Astrocyte (in vitro differentiated cells and primary cell): Measurements from ENCODE around the gene MPC2. TPM values are rescaled to one million over a fixed set of nuclear protein-coding genes. Genes with fewer than 3 reads are reported as not detected.

Experiments
- DNase-seq: peaks from one replicate; pipeline ENCODE4 v3.0.0-alpha.2; 2010; ENCODE audit warnings: low read depth
- FAIRE-seq: peaks from 2 replicates; lab custom pipeline; 2011; peaks lifted over from hg19 to GRCh38; lab: Jason Lieb, UNC
- H2AFZ ChIP-seq: 2 replicates; pipeline ENCODE4 v1.6.0; 2012; ENCODE audit warnings: low read depth, low read length, inconsistent platforms
- H3K27ac ChIP-seq: 2 replicates; pipeline ENCODE4 v1.5.1; 2011; ENCODE audit warnings: low read depth, low read length, inconsistent platforms
- H3K27me3 ChIP-seq: 2 replicates; pipeline ENCODE4 v1.6.0; 2011; ENCODE audit warnings: low read length, inconsistent platforms; ENCODE audit not compliant: insufficient read depth
- H3K36me3 ChIP-seq: 2 replicates; pipeline ENCODE4 v1.5.1; 2011; ENCODE audit warnings: low read length, inconsistent platforms; ENCODE audit not compliant: insufficient read depth
- H3K4me1 ChIP-seq: 2 replicates; pipeline ENCODE4 v1.5.1; 2011; ENCODE audit warnings: low read length, inconsistent platforms; ENCODE audit not compliant: insufficient read depth
- H3K4me2 ChIP-seq: 2 replicates; pipeline ENCODE4 v1.6.0; 2012; ENCODE audit warnings: low read length, inconsistent platforms
- H3K4me3 ChIP-seq: 2 replicates; pipeline ENCODE4 v1.5.1; 2011; ENCODE audit warnings: low read depth, mild to moderate bottlenecking, low read length, inconsistent platforms; ENCODE audit not compliant: insufficient read depth
- H3K79me2 ChIP-seq: 2 replicates; pipeline ENCODE4 v1.6.0; 2012; ENCODE audit warnings: mild to moderate bottlenecking, low read length, inconsistent platforms; ENCODE audit not compliant: insufficient read depth
- H3K9ac ChIP-seq: 2 replicates; pipeline ENCODE4 v1.6.0; 2012; ENCODE audit warnings: mild to moderate bottlenecking, low read length, inconsistent platforms
- H3K9me3 ChIP-seq: 2 replicates; pipeline ENCODE4 v1.5.1; 2012; ENCODE audit warnings: low read depth, mild to moderate bottlenecking, low read length, inconsistent platforms; ENCODE audit not compliant: insufficient read depth
- H4K20me1 ChIP-seq: 2 replicates; pipeline ENCODE4 v1.6.0; 2012; ENCODE audit warnings: low read length, inconsistent platforms; ENCODE audit not compliant: insufficient read depth
- H3K27ac Mint-ChIP-seq: one replicate; pipeline ENCODE4 v1.8.0; 2021; ENCODE audit warnings: mild to moderate bottlenecking, mixed read lengths; ENCODE audit not compliant: unreplicated experiment
- H3K27me3 Mint-ChIP-seq: one replicate; pipeline ENCODE4 v1.8.0; 2021; ENCODE audit warnings: low read depth, mixed read lengths; ENCODE audit not compliant: unreplicated experiment
- H3K36me3 Mint-ChIP-seq: one replicate; pipeline ENCODE4 v1.8.0; 2021; ENCODE audit warnings: low read depth, mixed read lengths; ENCODE audit not compliant: unreplicated experiment
- H3K4me1 Mint-ChIP-seq: one replicate; pipeline ENCODE4 v1.8.0; 2021; ENCODE audit warnings: low read depth, mixed read lengths; ENCODE audit not compliant: unreplicated experiment
- H3K4me3 Mint-ChIP-seq: one replicate; pipeline ENCODE4 v1.8.0; 2021; ENCODE audit warnings: mild to moderate bottlenecking, moderate library complexity, mixed read lengths; ENCODE audit not compliant: unreplicated experiment
- H3K9me3 Mint-ChIP-seq: one replicate; pipeline ENCODE4 v1.8.0; 2021; ENCODE audit warnings: mild to moderate bottlenecking, mixed read lengths; ENCODE audit not compliant: unreplicated experiment
- CTCF ChIP-seq: IDR thresholded peaks from 2 replicates; pipeline ENCODE4 v1.5.1; 2011; ENCODE audit warnings: low read depth, mild to moderate bottlenecking, inconsistent platforms, low read length, moderate library complexity; ENCODE audit not compliant: insufficient read depth
- EZH2 ChIP-seq: IDR thresholded peaks from 2 replicates; pipeline ENCODE4 v1.6.1; 2012; ENCODE audit warnings: mild to moderate bottlenecking, low read length, inconsistent platforms; ENCODE audit not compliant: insufficient read depth
- total RNA-seq: library from RNA; stranded (reverse); gene quantifications from 2 replicates; pipeline ENCODE4 v1.2.1, GENCODE V29; 2021

MPC2 gene
- total RNA-seq, 1 donor from 2014 or later = 62.3 TPM

- Histone ChIP-seq H3K27me3 (no peaks in the 10 kb centered on the region), H2AFZ (no peak overlapping the region), H3K9me3 (no peaks in the 10 kb centered on the region), H3K79me2 (peaks cover 44% of the 10 kb centered on the region), H3K4me1 (no peaks in the 10 kb centered on the region), H3K9ac (no peak overlapping the region), H3K4me3 (no peak overlapping the region), H3K27ac (no peak overlapping the region), H3K36me3 (no peaks in the 10 kb centered on the region), H3K4me2 (no peak overlapping the region), H4K20me1 (no peaks in the 10 kb centered on the region)
- Mint-ChIP-seq H3K27ac (no peak overlapping the region), H3K27me3 (no peaks in the 10 kb centered on the region), H3K36me3 (no peaks in the 10 kb centered on the region), H3K4me3 (no peak overlapping the region), H3K4me1 (no peaks in the 10 kb centered on the region), H3K9me3 (no peaks in the 10 kb centered on the region)
- FAIRE-seq = no peak
- DNase-seq = no peak
- TF ChIP-seq CTCF (no peak), EZH2 (no peak)
Observed at GRCh38 chr1:167928457-167928852, 8.4 kb downstream of the MPC2 start.

GRCh38 chr1:167927046-167927754, 9.7 kb downstream of the MPC2 start:
- H3K27me3 Mint-ChIP-seq = no peaks in the 10 kb centered on the region

More at GRCh38 chr1:167927046-167927754, 9.7 kb downstream of the MPC2 start:
- Histone ChIP-seq H2AFZ (no peak overlapping the region), H3K9ac (no peak overlapping the region), H3K4me1 (no peaks in the 10 kb centered on the region), H3K4me3 (no peak overlapping the region), H3K27ac (no peak overlapping the region), H3K27me3 (no peaks in the 10 kb centered on the region), H3K79me2 (peaks cover 36% of the 10 kb centered on the region), H3K36me3 (no peaks in the 10 kb centered on the region), H4K20me1 (no peaks in the 10 kb centered on the region), H3K9me3 (no peaks in the 10 kb centered on the region), H3K4me2 (no peak overlapping the region)
- H3K9me3 Mint-ChIP-seq = no peaks in the 10 kb centered on the region
- H3K27ac Mint-ChIP-seq = no peak overlapping the region
- DNase-seq (no peak), FAIRE-seq (no peak)
- no peaks in the 10 kb centered on the region for H3K36me3 Mint-ChIP-seq
- H3K4me3 Mint-ChIP-seq = no peak overlapping the region
- TF ChIP-seq EZH2 (no peak), CTCF (no peak)
- H3K4me1 Mint-ChIP-seq = peaks cover 10% of the 10 kb centered on the region
